ENCODE data around the gene CXorf49B.
"Not testable (repeated sequence)": the region's sequence is repeated elsewhere in the genome, so short reads cannot be mapped to it uniquely, and the experiment has no call there.

DNA sequence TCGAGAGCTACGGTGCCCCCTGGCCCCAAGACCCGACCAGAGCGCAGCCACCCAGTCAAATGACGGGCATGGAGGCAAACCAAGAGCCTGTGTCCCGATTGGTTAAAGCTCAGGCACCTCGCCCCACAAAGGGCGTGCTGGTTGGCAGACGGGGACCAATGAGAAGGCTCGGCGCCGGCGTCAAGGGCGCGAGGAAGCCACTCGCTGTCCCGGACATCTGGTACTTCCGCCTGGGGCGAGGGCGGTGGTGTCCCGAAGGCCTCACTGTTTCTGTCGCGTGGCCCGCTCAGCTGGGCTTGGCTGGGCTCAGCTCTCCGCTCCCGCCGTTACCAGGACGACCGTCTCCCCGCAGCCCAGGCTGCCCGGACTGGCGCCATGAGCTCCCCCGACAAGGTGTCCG is at the start of gene CXorf49B:
- TF ChIP-seq, protein P1, sequence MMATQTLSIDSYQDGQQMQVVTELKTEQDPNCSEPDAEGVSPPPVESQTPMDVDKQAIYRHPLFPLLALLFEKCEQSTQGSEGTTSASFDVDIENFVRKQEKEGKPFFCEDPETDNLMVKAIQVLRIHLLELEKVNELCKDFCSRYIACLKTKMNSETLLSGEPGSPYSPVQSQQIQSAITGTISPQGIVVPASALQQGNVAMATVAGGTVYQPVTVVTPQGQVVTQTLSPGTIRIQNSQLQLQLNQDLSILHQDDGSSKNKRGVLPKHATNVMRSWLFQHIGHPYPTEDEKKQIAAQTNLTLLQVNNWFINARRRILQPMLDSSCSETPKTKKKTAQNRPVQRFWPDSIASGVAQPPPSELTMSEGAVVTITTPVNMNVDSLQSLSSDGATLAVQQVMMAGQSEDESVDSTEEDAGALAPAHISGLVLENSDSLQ (IDR thresholded peaks at IDR 0.05) = not testable (repeated sequence)
- TF ChIP-seq FOXK2 (IDR thresholded peaks at IDR 0.05); BHLHE40 (IDR thresholded peaks at IDR 0.05; ENCODE audit: borderline replicate concordance); NFRKB (IDR thresholded peaks at IDR 0.05); FOXM1 (IDR thresholded peaks at IDR 0.05; ENCODE audit: borderline replicate concordance); SUZ12 (IDR thresholded peaks at IDR 0.05); TARDBP (IDR thresholded peaks at IDR 0.05); ARNT (IDR thresholded peaks at IDR 0.05); ELF4 (IDR thresholded peaks at IDR 0.05); SP1 (IDR thresholded peaks at IDR 0.05); FOXA1 (IDR thresholded peaks at IDR 0.05): not testable (repeated sequence)

Data from HEK293T (cell line).